ENCODE data around the gene HOXA1.

The HOXA1 gene

GRCh38 chr7:27131390-27131819 is 35.6 kb upstream of the HOXA1 start:
- no peak for DNase-seq

- DNase-seq = peak; percentile 96
Observed at GRCh38 chr7:27130540-27131389, 35.0 kb upstream of the HOXA1 start, which contains the start of gene HOXA4. TSS of gene HOXA4 (minus strand) at chr7:27130757. CDS start at chr7:27130733, 24 bp downstream.

GRCh38 chr7:27129729-27130539 is 34.1 kb upstream of the HOXA1 start:
- peak; percentile 51 for DNase-seq

- no peak for DNase-seq
Observed at GRCh38 chr7:27128776-27129728, 33.3 kb upstream of the HOXA1 start.

GRCh38 chr7:27128034-27128433 is 32.2 kb upstream of the HOXA1 start:
- peak; percentile 74 for DNase-seq

- no peak for DNase-seq
Observed at GRCh38 chr7:27126596-27127327, 31.0 kb upstream of the HOXA1 start.

- DNase-seq = no peak
Observed at GRCh38 chr7:27125986-27126394, 30.2 kb upstream of the HOXA1 start.

- DNase-seq = no peak
Observed at GRCh38 chr7:27124902-27125689, 29.3 kb upstream of the HOXA1 start.

GRCh38 chr7:27124096-27124901 is 28.5 kb upstream of the HOXA1 start:
- no peak for DNase-seq

- DNase-seq = no peak
Observed at GRCh38 chr7:27123477-27124053, 27.8 kb upstream of the HOXA1 start.

- DNase-seq = peak; percentile 30
Observed at GRCh38 chr7:27123007-27123476, 27.2 kb upstream of the HOXA1 start.

- DNase-seq = peak; percentile 21
Observed at GRCh38 chr7:27122077-27122910, 26.5 kb upstream of the HOXA1 start.

- DNase-seq = no peak
Observed at GRCh38 chr7:27121684-27122076, 25.9 kb upstream of the HOXA1 start.

- no peak for DNase-seq
Observed at GRCh38 chr7:27119412-27119911, 23.7 kb upstream of the HOXA1 start.

- no peak for DNase-seq
Observed at GRCh38 chr7:27118580-27118979, 22.8 kb upstream of the HOXA1 start.

GRCh38 chr7:27117887-27118491 is 22.2 kb upstream of the HOXA1 start:
- no peak for DNase-seq

- no peak for DNase-seq
Observed at GRCh38 chr7:27116962-27117886, 21.4 kb upstream of the HOXA1 start.

Data from femur (tissue), 1 donor.